SK-N-SH (cell line): Measurements from ENCODE around the gene LRP1. TPM values are rescaled to one million over a fixed set of nuclear protein-coding genes. Genes with fewer than 3 reads are reported as not detected.

Source experiments
- CTCF ChIA-PET: fragments of 300-600, 350-600 bp; formaldehyde crosslinking; extraction: SDS; loops from one replicate; lab custom pipeline; 2021; lab: Yijun Ruan, JAX
- POLR2A ChIA-PET: fragments of 350-600 bp; sonication (Branson Sonifier 250); formaldehyde crosslinking; extraction: SDS; loops from one replicate; lab custom pipeline; 2020; ENCODE audit warnings: antibody characterized with exemption, inconsistent platforms; lab: Yijun Ruan, JAX
- DNase-seq: peaks from one replicate; pipeline ENCODE4 v3.0.0; 2012
- H2AFZ ChIP-seq: fragments of 200-600 bp; sonication (generic); 2 replicates; pipeline ENCODE4 v1.8.1; 2016; ENCODE audit warnings: antibody characterized with exemption, mild to moderate bottlenecking, low read depth
- H3F3A ChIP-seq: fragments of 200-600 bp; sonication (generic); replicated peaks from 2 replicates; pipeline ENCODE3; 2016; ENCODE audit warnings: antibody characterized with exemption, mild to moderate bottlenecking; ENCODE audit not compliant: insufficient read depth
- H3K27ac ChIP-seq, 2 experiments: fragments of 200-500 bp in 1 of 2; fragments of 200-600 bp in 1 of 2; sonication (Bioruptor generic) in 1 of 2; sonication (generic), shearing (Covaris generic) in 1 of 2; 2 replicates each; pipeline versions ENCODE4 v1.5.1 to v1.6.1; 2014 to 2016; ENCODE audit warnings: low read depth in 2 of 2, inconsistent platforms in 1 of 2, low read length in 1 of 2, mild to moderate bottlenecking in 1 of 2, mixed read lengths in 1 of 2
- H3K27me3 ChIP-seq: fragments of 200-600 bp; sonication (generic), shearing (Covaris generic); 2 replicates; pipeline ENCODE4 v1.6.1; 2016; ENCODE audit warnings: mixed run types; ENCODE audit not compliant: insufficient read depth
- H3K36me3 ChIP-seq, 2 experiments: fragments of 200-500 bp in 1 of 2; fragments of 200-600 bp in 1 of 2; sonication (Bioruptor generic) in 1 of 2; sonication (generic) in 1 of 2; replicated peaks in 1 of 2; 2 replicates each; pipeline versions ENCODE3 to v1.5.1; 2014 to 2016; ENCODE audit warnings: low read length in 1 of 2, mild to moderate bottlenecking in 1 of 2; ENCODE audit not compliant: insufficient read depth in 2 of 2, control insufficient read depth in 1 of 2
- H3K4me1 ChIP-seq, 2 experiments: fragments of 200-500 bp in 1 of 2; fragments of 200-600 bp in 1 of 2; sonication (Bioruptor generic) in 1 of 2; sonication (generic), shearing (Covaris generic) in 1 of 2; 2 replicates each; pipeline versions ENCODE4 v1.5.1 to v1.6.1; 2014 to 2016; ENCODE audit warnings: low read depth in 1 of 2, low read length in 1 of 2, mixed run types in 1 of 2; ENCODE audit not compliant: insufficient read depth in 2 of 2, control insufficient read depth in 1 of 2
- H3K4me2 ChIP-seq: fragments of 200-600 bp; sonication (generic), shearing (Covaris generic); 2 replicates; pipeline ENCODE4 v1.6.1; 2017; ENCODE audit warnings: mixed run types
- H3K4me3 ChIP-seq, 2 experiments: fragments of 200-500 bp in 1 of 2; fragments of 200-600 bp in 1 of 2; sonication (Bioruptor generic) in 1 of 2; sonication (generic), shearing (Covaris generic) in 1 of 2; 2 replicates each; pipeline versions ENCODE4 v1.5.1 to v1.8.1; 2014 to 2016; ENCODE audit warnings: low read depth in 2 of 2, inconsistent platforms in 1 of 2, low read length in 1 of 2, mild to moderate bottlenecking in 1 of 2, mixed read lengths in 1 of 2, moderate library complexity in 1 of 2
- H3K79me2 ChIP-seq: fragments of 200-600 bp; sonication (generic); 2 replicates; pipeline ENCODE4 v1.8.1; 2017; ENCODE audit warnings: mild to moderate bottlenecking; ENCODE audit not compliant: insufficient read depth
- H3K9ac ChIP-seq: fragments of 200-600 bp; sonication (generic); 2 replicates; pipeline ENCODE4 v1.6.1; 2017; ENCODE audit warnings: mixed run types
- H3K9me2 ChIP-seq: fragments of 200-600 bp; sonication (generic); 2 replicates; pipeline ENCODE4 v1.6.1; 2017; ENCODE audit warnings: mixed run types
- H3K9me3 ChIP-seq: fragments of 200-600 bp; sonication (generic); 2 replicates; pipeline ENCODE4 v1.6.1; 2017; ENCODE audit warnings: mixed run types, mild to moderate bottlenecking, moderate library complexity
- H4K20me1 ChIP-seq: fragments of 200-600 bp; sonication (generic); 2 replicates; pipeline ENCODE4 v1.6.1; 2017; ENCODE audit warnings: mild to moderate bottlenecking, mixed run types; ENCODE audit not compliant: insufficient read depth
- CHD2 ChIP-seq: fragments of 150-350 bp; IDR thresholded peaks from 2 replicates; pipeline ENCODE4 v1.6.1; 2018; ENCODE audit warnings: low read length; ENCODE audit not compliant: partially characterized antibody
- FOSL2 ChIP-seq: IDR thresholded peaks from 2 replicates; pipeline ENCODE4 v1.4.0; 2012; ENCODE audit warnings: low read depth, mild to moderate bottlenecking, moderate library complexity, borderline replicate concordance
- FOXJ3 ChIP-seq: sonication (generic); formaldehyde crosslinking; IDR thresholded peaks from 2 replicates; pipeline ENCODE4 v1.5.1; 2020; ENCODE audit warnings: mild to moderate bottlenecking, missing genetic modification reagents
- GATA2 ChIP-seq: sonication (generic); formaldehyde crosslinking; IDR thresholded peaks from 2 replicates; pipeline ENCODE4 v1.5.0; 2020; ENCODE audit warnings: mild to moderate bottlenecking, missing genetic modification reagents
- JUND ChIP-seq: IDR thresholded peaks from 2 replicates; pipeline ENCODE4 v1.4.0; 2012
- NFIC ChIP-seq: IDR thresholded peaks from 2 replicates; pipeline ENCODE4 v1.4.0; 2012; ENCODE audit warnings: borderline replicate concordance
- NRF1 ChIP-seq: IDR thresholded peaks from 2 replicates; pipeline ENCODE4 v1.6.1; 2012; ENCODE audit warnings: low read depth, mild to moderate bottlenecking, low read length
- POLR2AphosphoS5 ChIP-seq: IDR thresholded peaks from 2 replicates; pipeline ENCODE4 v1.6.1; 2012; ENCODE audit warnings: low read depth, low read length
- RFX5 ChIP-seq: IDR thresholded peaks from 2 replicates; pipeline ENCODE4 v1.6.1; 2012; ENCODE audit warnings: mild to moderate bottlenecking, improper control_type of control experiment, low read length
- RXRA ChIP-seq: IDR thresholded peaks from 2 replicates; pipeline ENCODE4 v1.4.0; 2012; ENCODE audit warnings: low read depth, mild to moderate bottlenecking, borderline replicate concordance
- SIN3A ChIP-seq: IDR thresholded peaks from 2 replicates; pipeline ENCODE4 v1.6.1; 2012; ENCODE audit warnings: low read depth, mild to moderate bottlenecking, low read length, moderate library complexity, borderline replicate concordance
- SMC3 ChIP-seq: IDR thresholded peaks from 2 replicates; pipeline ENCODE4 v1.6.1; 2012; ENCODE audit warnings: low read depth, low read length, improper control_type of control experiment
- TCF12 ChIP-seq: IDR thresholded peaks from 2 replicates; pipeline ENCODE4 v1.4.0; 2012
- USF2 ChIP-seq: fragments of 150-350 bp; IDR thresholded peaks from 2 replicates; pipeline ENCODE4 v1.6.1; 2017; ENCODE audit warnings: antibody characterized with exemption, low read length, low read depth, borderline replicate concordance
- ZBTB33 ChIP-seq: IDR thresholded peaks from 2 replicates; pipeline ENCODE4 v1.4.0; 2012; ENCODE audit warnings: low read depth, borderline replicate concordance
- WGBS: methylation state at CpG from one replicate; pipeline ENCODE4 v1.1.6; 2017; ENCODE audit warnings: low lambda C conversion rate; 5-methylcytosine and 5-hydroxymethylcytosine counted together
- polyA plus RNA-seq, 3 experiments: library from polyadenylated mRNA; depleted of rRNA; stranded (reverse); fragments of >200 nt; gene quantifications; 2 replicates each; pipeline ENCODE4 v1.2.3, GENCODE V29; 2012
- TF ChIP-seq, protein P1 (sequence below): IDR thresholded peaks from 2 replicates; pipeline ENCODE4; 2012
- TF ChIP-seq, protein P2 (sequence below): IDR thresholded peaks from 2 replicates; pipeline ENCODE4 v1.6.1; 2012; ENCODE audit warnings: mild to moderate bottlenecking, low read depth, low read length, moderate library complexity

The LRP1 gene
- polyA plus RNA-seq, 1 of the 3 experiments (the other 2 are of a cell fraction), result 55.0 TPM

GRCh38 chr12:57151741-57152630 is 23.7 kb downstream of the LRP1 start:
- H3K9me3 ChIP-seq, result no peaks in the 10 kb centered on the region
- peak overlapping the region; percentile 35; the same call in 1 of the 2 replicates for H3K9ac ChIP-seq
- H3K4me1 ChIP-seq, result peaks cover 33 to 63% of the 10 kb centered on the region in 2 experiments
- TF ChIP-seq CHD2, result no peak
- TF ChIP-seq POLR2AphosphoS5, result peak; percentile 18; the same call in 1 of the 2 replicates
- TF ChIP-seq NFIC, result peak; percentile 38; the same call in 1 of the 2 replicates
- peak; percentile 48 for TF ChIP-seq TCF12
- H2AFZ ChIP-seq, result peak overlapping the region; percentile 15; the same call in 1 of the 2 replicates
- CTCF ChIA-PET, result interaction anchor here (1.0 to 33.3 kb wide), 5 partner anchors 26 to 83 kb away, joined by 4 to 616 read pairs (median 17); partner anchors contain the start of gene LRP1
- peaks cover 4% of the 10 kb centered on the region; the same call in 1 of the 2 replicates for H4K20me1 ChIP-seq
- no peaks in the 10 kb centered on the region for H3K9me2 ChIP-seq
- H3K27ac ChIP-seq, result peak overlapping the region; percentile 84 to 97
- peaks cover 22% of the 10 kb centered on the region for H3F3A ChIP-seq
- H3K27me3 ChIP-seq, result no peaks in the 10 kb centered on the region
- DNase-seq, result peak; percentile 62
- POLR2A ChIA-PET, result no interaction called here
- no peaks in the 10 kb centered on the region for H3K79me2 ChIP-seq
- WGBS, result 40% methylated on average over 14 of the region's 17 CpGs
- H3K4me3 ChIP-seq, result peak overlapping the region in 1 of 2 experiments; percentile 14; a peak in 1 of 4 replicates
- peaks cover 24 to 35% of the 10 kb centered on the region in 2 experiments for H3K36me3 ChIP-seq
- peak overlapping the region; percentile 64 for H3K4me2 ChIP-seq

GRCh38 chr12:57152639-57153038 is 24.4 kb downstream of the LRP1 start:
- Histone ChIP-seq H3K9me3 (no peaks in the 10 kb centered on the region), H3K9ac (peak overlapping the region; percentile 35; the same call in 1 of the 2 replicates), H3K4me3 (no peak overlapping the region), H3K4me1 (peaks cover 26 to 59% of the 10 kb centered on the region in 2 experiments), H2AFZ (no peak overlapping the region), H3K9me2 (no peaks in the 10 kb centered on the region)
- TF ChIP-seq JUND (no peak), RFX5 (no peak), ZBTB33 (no peak), SMC3 (no peak), FOXJ3 (CRISPR knock-in tag) (no peak), SIN3A (no peak), NRF1 (no peak), RXRA (no peak), USF2 (no peak), FOSL2 (no peak), GATA2 (no peak)
- TF ChIP-seq, protein P1, sequence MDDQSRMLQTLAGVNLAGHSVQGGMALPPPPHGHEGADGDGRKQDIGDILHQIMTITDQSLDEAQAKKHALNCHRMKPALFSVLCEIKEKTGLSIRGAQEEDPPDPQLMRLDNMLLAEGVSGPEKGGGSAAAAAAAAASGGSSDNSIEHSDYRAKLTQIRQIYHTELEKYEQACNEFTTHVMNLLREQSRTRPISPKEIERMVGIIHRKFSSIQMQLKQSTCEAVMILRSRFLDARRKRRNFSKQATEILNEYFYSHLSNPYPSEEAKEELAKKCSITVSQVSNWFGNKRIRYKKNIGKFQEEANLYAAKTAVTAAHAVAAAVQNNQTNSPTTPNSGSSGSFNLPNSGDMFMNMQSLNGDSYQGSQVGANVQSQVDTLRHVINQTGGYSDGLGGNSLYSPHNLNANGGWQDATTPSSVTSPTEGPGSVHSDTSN, result no peak
- TF ChIP-seq, protein P2, sequence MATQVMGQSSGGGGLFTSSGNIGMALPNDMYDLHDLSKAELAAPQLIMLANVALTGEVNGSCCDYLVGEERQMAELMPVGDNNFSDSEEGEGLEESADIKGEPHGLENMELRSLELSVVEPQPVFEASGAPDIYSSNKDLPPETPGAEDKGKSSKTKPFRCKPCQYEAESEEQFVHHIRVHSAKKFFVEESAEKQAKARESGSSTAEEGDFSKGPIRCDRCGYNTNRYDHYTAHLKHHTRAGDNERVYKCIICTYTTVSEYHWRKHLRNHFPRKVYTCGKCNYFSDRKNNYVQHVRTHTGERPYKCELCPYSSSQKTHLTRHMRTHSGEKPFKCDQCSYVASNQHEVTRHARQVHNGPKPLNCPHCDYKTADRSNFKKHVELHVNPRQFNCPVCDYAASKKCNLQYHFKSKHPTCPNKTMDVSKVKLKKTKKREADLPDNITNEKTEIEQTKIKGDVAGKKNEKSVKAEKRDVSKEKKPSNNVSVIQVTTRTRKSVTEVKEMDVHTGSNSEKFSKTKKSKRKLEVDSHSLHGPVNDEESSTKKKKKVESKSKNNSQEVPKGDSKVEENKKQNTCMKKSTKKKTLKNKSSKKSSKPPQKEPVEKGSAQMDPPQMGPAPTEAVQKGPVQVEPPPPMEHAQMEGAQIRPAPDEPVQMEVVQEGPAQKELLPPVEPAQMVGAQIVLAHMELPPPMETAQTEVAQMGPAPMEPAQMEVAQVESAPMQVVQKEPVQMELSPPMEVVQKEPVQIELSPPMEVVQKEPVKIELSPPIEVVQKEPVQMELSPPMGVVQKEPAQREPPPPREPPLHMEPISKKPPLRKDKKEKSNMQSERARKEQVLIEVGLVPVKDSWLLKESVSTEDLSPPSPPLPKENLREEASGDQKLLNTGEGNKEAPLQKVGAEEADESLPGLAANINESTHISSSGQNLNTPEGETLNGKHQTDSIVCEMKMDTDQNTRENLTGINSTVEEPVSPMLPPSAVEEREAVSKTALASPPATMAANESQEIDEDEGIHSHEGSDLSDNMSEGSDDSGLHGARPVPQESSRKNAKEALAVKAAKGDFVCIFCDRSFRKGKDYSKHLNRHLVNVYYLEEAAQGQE, result no peak
- TF ChIP-seq, all 33 proteins: peak for 0
- H3K79me2 ChIP-seq, result no peaks in the 10 kb centered on the region
- DNase-seq, result no peak
- CTCF ChIA-PET, result interaction anchor here (0.9 to 33.3 kb wide), 5 partner anchors 10 to 83 kb away, joined by 3 to 616 read pairs (median 17); partner anchors contain the start of gene LRP1
- peak overlapping the region; percentile 64 for H3K4me2 ChIP-seq
- no peaks in the 10 kb centered on the region for H4K20me1 ChIP-seq
- H3K36me3 ChIP-seq, result peaks cover 25 to 38% of the 10 kb centered on the region in 2 experiments
- WGBS, result 84% methylated on average over 4 of the region's 4 CpGs
- peaks cover 22% of the 10 kb centered on the region for H3F3A ChIP-seq
- H3K27ac ChIP-seq, result peak overlapping the region; percentile 84 to 97
- no peaks in the 10 kb centered on the region for H3K27me3 ChIP-seq
- POLR2A ChIA-PET, result no interaction called here
